NOMO-1 (cell line): ENCODE data around the gene EFHC1.

ENCODE experiments used
- DNase-seq, 2 experiments: peaks; one replicate each; lab custom pipeline; 2025; ENCODE audit not compliant: unreplicated experiment in 2 of 2; lab: John Stamatoyannopoulos, UW

EFHC1 gene

GRCh38 chr6:52573295-52573694 is 153.2 kb downstream of the EFHC1 start:
- no peak for DNase-seq
